ENCODE results near the gene OR2S2. TPM values are rescaled to one million over a fixed set of nuclear protein-coding genes. Genes with fewer than 3 reads are reported as not detected.
"Not testable (repeated sequence)": the region's sequence is repeated elsewhere in the genome, so short reads cannot be mapped to it uniquely, and the experiment has no call there.

The OR2S2 gene
- not detected for total RNA-seq

GRCh38 chr9:35958104-35958837, at the start of gene OR2S2:
Gene OR2S2, minus strand, starts transcription at chr9:35958154. Its CDS starts 56 bp downstream, at chr9:35958098.
- TF ChIP-seq EP300 (IDR thresholded peaks at IDR 0.05): no peak
- no peak for TF ChIP-seq CTCF (IDR thresholded peaks at IDR 0.05)
- TF ChIP-seq POLR2A (IDR thresholded peaks at IDR 0.05): no peak
- TF ChIP-seq POLR2AphosphoS5 (IDR thresholded peaks at IDR 0.05): no peak
- Histone ChIP-seq H3K4me3 (no peak within 1 kb of the TSS), H3K36me3 (no peaks in the 10 kb centered on the region), H3K27ac (no peak within 1 kb of the TSS), H3K4me1 (no peaks in the 10 kb centered on the region), H3K9me3 (no peaks in the 10 kb centered on the region), H3K27me3 (peaks cover 9% of the 10 kb centered on the region)
- DNase-seq (ENCODE audit: low spot score in 2 of 2): no peak
- 87% methylated on average over 5 of the region's 5 CpGs for WGBS

- no peak for DNase-seq (ENCODE audit: low spot score in 2 of 2)
- WGBS: 79% methylated on average over 1 of the region's 1 CpG
- TF ChIP-seq EP300 (IDR thresholded peaks at IDR 0.05) (no peak), CTCF (IDR thresholded peaks at IDR 0.05) (no peak), POLR2AphosphoS5 (IDR thresholded peaks at IDR 0.05) (no peak), POLR2A (IDR thresholded peaks at IDR 0.05) (no peak)
- Histone ChIP-seq H3K9me3 (no peaks in the 10 kb centered on the region), H3K27me3 (peaks cover 6% of the 10 kb centered on the region), H3K36me3 (no peaks in the 10 kb centered on the region), H3K4me1 (no peaks in the 10 kb centered on the region), H3K4me3 (no peak overlapping the region), H3K27ac (no peak overlapping the region)
These were observed 49.4 kb upstream of the OR2S2 start for GRCh38 chr9:36007316-36007708.

GRCh38 chr9:36006549-36007315, 48.8 kb upstream of the OR2S2 start:
- no peak for TF ChIP-seq CTCF (IDR thresholded peaks at IDR 0.05)
- no peak for TF ChIP-seq POLR2A (IDR thresholded peaks at IDR 0.05)
- TF ChIP-seq EP300 (IDR thresholded peaks at IDR 0.05): no peak
- no peak for TF ChIP-seq POLR2AphosphoS5 (IDR thresholded peaks at IDR 0.05)
- 78% methylated on average over 3 of the region's 3 CpGs for WGBS
- Histone ChIP-seq H3K36me3 (no peaks in the 10 kb centered on the region), H3K27ac (no peak overlapping the region), H3K4me1 (no peaks in the 10 kb centered on the region), H3K4me3 (no peak overlapping the region), H3K27me3 (peaks cover 6% of the 10 kb centered on the region), H3K9me3 (no peaks in the 10 kb centered on the region)
- no peak for DNase-seq (ENCODE audit: low spot score in 2 of 2)

- Histone ChIP-seq H3K36me3 (no peaks in the 10 kb centered on the region), H3K4me1 (no peaks in the 10 kb centered on the region), H3K4me3 (no peak overlapping the region), H3K27me3 (peaks cover 6% of the 10 kb centered on the region), H3K9me3 (no peaks in the 10 kb centered on the region), H3K27ac (no peak overlapping the region)
- WGBS: 74% methylated on average over 1 of the region's 1 CpG
- TF ChIP-seq POLR2AphosphoS5 (IDR thresholded peaks at IDR 0.05): no peak
- TF ChIP-seq EP300 (IDR thresholded peaks at IDR 0.05): no peak
- TF ChIP-seq POLR2A (IDR thresholded peaks at IDR 0.05): no peak
- TF ChIP-seq CTCF (IDR thresholded peaks at IDR 0.05): no peak
- DNase-seq (ENCODE audit: low spot score in 2 of 2): no peak
These were observed 47.9 kb upstream of the OR2S2 start for GRCh38 chr9:36005891-36006290.

GRCh38 chr9:35998333-35998732, 40.4 kb upstream of the OR2S2 start:
- peaks cover 9% of the 10 kb centered on the region for H3K27me3 ChIP-seq
- no peaks in the 10 kb centered on the region for H3K9me3 ChIP-seq
- no peak overlapping the region for H3K4me3 ChIP-seq
- H3K27ac ChIP-seq: no peak overlapping the region
- 63% methylated on average over 1 of the region's 1 CpG for WGBS
- DNase-seq (ENCODE audit: low spot score in 2 of 2): no peak
- H3K36me3 ChIP-seq: no peaks in the 10 kb centered on the region
- H3K4me1 ChIP-seq: no peaks in the 10 kb centered on the region
- no peak for TF ChIP-seq CTCF (IDR thresholded peaks at IDR 0.05)
- no peak for TF ChIP-seq EP300 (IDR thresholded peaks at IDR 0.05)
- TF ChIP-seq POLR2A (IDR thresholded peaks at IDR 0.05): no peak
- no peak for TF ChIP-seq POLR2AphosphoS5 (IDR thresholded peaks at IDR 0.05)

GRCh38 chr9:35997016-35997415, 39.1 kb upstream of the OR2S2 start:
- not testable (repeated sequence) for H3K27ac ChIP-seq, H3K27me3 ChIP-seq

More at GRCh38 chr9:35997016-35997415, 39.1 kb upstream of the OR2S2 start:
- WGBS: 62% methylated on average over 4 of the region's 4 CpGs
- not testable (repeated sequence) for H3K36me3 ChIP-seq; H3K4me1 ChIP-seq; H3K4me3 ChIP-seq; DNase-seq (ENCODE audit: low spot score in 2 of 2); H3K9me3 ChIP-seq

Data from suprapubic skin (tissue), 4 donors.